ENCODE data around the gene TUBA8.
"Not testable (repeated sequence)": the region's sequence is repeated elsewhere in the genome, so short reads cannot be mapped to it uniquely, and the experiment has no call there.

Gene TUBA8

DNA sequence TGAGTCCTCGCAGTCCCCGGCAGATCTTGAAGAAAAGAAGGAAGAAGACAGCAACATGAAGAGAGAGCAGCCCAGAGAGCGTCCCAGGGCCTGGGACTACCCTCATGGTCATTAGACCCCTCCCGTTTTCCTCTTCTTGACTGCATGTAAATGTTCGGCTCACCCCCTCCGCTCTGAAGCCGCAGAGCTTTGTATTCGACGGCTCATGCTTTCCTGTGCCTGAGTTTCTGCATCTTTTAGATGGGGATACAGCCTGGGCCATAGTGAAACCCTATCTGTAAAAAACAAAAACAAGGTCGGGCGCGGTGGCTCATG, 47.1 kb downstream of the TUBA8 start (continued):
- TF ChIP-seq, protein P1, sequence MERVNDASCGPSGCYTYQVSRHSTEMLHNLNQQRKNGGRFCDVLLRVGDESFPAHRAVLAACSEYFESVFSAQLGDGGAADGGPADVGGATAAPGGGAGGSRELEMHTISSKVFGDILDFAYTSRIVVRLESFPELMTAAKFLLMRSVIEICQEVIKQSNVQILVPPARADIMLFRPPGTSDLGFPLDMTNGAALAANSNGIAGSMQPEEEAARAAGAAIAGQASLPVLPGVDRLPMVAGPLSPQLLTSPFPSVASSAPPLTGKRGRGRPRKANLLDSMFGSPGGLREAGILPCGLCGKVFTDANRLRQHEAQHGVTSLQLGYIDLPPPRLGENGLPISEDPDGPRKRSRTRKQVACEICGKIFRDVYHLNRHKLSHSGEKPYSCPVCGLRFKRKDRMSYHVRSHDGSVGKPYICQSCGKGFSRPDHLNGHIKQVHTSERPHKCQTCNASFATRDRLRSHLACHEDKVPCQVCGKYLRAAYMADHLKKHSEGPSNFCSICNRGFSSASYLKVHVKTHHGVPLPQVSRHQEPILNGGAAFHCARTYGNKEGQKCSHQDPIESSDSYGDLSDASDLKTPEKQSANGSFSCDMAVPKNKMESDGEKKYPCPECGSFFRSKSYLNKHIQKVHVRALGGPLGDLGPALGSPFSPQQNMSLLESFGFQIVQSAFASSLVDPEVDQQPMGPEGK (CRISPR knock-in tag; IDR thresholded peaks at IDR 0.05; ENCODE audit: borderline replicate concordance) = no peak
- TF ChIP-seq PPARA (CRISPR knock-in tag; IDR thresholded peaks at IDR 0.05; ENCODE audit: borderline replicate concordance) (no peak), ARNTL (CRISPR knock-in tag; IDR thresholded peaks at IDR 0.05; ENCODE audit: borderline replicate concordance, low read depth) (no peak), ZFP3 (CRISPR knock-in tag; IDR thresholded peaks at IDR 0.05) (no peak)
- TF ChIP-seq, protein P2, sequence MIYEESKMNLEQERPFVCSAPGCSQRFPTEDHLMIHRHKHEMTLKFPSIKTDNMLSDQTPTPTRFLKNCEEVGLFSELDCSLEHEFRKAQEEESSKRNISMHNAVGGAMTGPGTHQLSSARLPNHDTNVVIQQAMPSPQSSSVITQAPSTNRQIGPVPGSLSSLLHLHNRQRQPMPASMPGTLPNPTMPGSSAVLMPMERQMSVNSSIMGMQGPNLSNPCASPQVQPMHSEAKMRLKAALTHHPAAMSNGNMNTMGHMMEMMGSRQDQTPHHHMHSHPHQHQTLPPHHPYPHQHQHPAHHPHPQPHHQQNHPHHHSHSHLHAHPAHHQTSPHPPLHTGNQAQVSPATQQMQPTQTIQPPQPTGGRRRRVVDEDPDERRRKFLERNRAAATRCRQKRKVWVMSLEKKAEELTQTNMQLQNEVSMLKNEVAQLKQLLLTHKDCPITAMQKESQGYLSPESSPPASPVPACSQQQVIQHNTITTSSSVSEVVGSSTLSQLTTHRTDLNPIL (CRISPR knock-in tag; IDR thresholded peaks at IDR 0.05; ENCODE audit: low read depth) = no peak

DNA sequence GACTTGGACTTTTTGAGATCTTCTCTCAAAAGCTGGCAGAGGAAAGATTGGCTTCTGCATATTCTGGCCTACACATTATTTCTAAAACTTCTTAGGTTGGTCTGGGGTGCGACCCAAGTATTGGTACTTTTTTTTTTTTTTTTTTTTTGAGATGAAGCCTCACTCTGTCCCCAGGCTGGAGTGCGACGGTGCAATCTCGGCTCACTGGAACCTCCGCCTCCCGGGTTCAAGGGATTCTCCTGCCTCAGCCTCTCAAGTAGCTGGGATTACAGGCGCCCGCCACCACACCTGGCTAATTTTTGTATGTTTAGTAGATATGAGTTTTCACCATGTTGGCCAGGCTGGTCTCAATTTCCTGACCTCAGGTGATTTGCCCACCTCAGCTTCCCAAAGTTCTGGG, 50.0 kb downstream of the TUBA8 start:
- ATAC-seq = not testable (repeated sequence)

DNA sequence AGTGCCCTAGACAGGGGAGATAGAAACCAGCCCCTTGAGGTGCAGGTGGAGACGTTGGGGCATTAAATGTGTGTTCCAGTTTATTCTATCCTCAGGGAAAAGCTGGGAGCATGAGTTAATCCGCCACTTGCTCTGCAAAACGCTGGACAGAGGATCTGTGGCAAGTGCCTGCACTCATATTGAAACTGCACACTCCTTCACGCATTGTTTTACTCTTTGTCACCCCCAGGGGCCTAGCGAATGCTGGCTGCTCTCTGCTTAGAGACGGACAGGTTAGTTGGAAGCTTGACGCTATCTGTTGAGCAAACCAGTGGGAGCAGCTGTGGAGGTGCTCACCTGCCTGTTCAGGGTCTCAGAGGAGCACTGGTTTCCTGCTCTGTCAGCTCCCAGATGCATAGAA, 53.2 kb downstream of the TUBA8 start:
- not testable (repeated sequence) for ATAC-seq

DNA sequence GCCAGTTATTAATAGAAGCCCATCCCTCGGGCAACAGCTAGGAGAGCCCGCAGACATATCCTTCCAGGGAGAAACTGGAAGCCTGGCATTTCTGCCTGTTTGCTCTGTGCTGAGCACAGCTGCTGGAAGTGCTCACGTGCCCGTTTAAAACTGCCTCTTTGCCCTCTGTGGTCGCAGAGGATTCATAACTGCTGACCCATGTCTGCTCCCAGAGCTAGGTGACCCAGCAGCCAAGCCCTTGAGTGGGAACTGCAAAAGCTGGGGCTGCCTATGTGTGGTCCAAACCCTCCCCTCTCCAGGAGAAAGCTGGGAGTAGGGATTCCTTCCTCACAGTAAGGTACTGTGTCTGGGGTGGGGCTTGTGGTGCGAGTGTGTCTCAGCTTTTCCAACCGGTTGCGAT, 54.0 kb downstream of the TUBA8 start:
- not testable (repeated sequence) for ATAC-seq

DNA sequence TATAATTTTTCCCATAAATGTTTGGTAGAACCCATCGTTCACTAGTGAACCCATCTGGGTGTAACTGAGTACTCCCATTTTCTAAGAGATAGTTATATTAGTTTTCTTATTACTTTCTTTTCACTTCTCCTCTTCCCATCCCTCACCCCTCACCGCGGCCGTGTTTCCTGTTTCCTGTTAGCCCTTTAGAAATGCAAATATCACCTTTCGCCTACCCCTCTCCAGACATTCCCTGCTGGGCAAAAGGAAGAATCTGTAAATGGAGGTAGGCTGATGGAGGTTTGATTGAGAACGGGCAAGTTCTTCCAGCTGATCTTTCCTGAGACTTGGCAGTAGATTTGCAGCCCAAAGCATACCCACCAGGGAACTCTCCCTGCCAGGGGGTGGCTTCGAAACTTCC, 54.7 kb downstream of the TUBA8 start:
- ATAC-seq = not testable (repeated sequence)

DNA sequence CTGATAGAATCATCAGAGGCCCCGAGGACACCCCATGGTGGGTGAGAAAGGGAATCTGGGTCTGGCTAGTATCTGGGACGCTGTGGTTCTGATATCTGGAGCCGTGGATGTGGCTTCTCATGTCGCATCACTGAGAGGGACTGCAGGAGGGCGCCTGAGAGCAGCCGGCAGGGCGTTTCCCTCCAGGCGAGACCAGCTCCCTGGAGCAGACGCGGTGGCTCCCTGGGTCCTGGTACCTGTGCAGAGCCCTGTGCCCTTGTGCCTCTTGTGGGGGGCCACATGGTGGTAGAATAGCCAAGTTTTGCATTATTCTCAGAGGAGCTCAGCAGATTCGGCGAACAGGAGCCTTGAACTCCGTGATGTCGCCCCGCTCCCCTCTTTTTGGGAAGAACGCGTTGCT, 59.7 kb downstream of the TUBA8 start:
- not testable (repeated sequence) for ATAC-seq

DNA sequence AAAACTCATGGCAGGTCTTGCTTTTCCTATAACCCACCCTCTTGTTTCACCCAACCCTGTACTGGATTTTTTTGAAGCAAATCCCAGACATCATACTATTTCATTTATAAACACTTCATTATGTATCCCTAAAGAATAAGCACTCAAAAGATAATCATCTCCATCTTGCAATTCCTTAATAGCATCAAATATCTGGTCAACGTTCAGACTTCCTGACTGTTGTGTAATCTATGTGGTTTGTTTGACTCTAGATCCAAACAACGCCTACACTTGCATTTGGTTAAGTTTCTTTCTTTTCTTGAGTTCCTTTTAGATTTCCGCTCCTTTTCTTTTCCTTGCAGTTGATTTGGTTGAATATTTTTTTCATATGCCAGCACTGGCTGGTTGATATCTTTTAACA, 61.6 kb downstream of the TUBA8 start:
- ATAC-seq = not testable (repeated sequence)

DNA sequence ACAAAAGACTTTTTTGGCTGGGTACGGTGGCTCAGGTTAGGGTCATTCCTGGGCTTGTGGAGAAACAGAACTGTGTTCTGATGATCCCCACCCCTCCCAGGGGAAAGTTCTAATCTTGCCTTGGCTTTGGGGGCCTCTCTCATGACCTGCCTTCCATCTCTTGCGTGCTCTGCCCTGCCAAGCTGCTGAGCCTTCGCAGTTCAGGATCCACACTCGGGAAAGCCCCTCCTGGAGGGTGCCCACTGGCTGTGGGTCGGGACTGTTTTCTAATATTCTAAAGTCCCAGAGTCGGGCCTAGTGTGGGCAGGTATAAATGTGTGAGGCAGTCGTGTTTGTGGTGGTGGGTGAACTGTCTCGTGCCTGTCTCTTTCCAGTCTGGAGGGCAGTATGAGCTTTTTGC, 62.2 kb downstream of the TUBA8 start:
- not testable (repeated sequence) for ATAC-seq

DNA sequence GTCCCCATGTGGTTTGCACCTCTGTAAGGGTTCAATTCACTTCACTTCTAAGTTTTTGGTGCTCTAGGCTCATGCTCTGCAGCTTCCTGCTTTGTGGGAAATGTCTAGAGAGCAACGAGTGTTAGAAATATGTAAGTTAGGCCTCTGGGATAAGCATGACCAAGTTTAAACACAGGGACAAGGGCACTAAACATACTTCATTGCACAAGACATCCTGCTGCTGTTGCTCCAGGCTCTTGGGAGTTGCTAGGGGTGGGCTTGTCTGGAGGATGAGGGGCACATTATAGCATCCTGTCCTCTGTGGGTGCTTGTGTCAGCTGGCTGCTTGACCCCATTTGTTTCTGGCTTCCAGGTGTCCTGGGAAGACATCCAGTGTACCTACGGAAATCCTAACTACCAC, 62.8 kb downstream of the TUBA8 start:
- not testable (repeated sequence) for ATAC-seq
